Pancreas (tissue), 10 donors: Measurements from ENCODE around the gene ACIN1. TPM values are rescaled to one million over a fixed set of nuclear protein-coding genes. Genes with fewer than 3 reads are reported as not detected.

ENCODE experiments used
- ATAC-seq, 4 donors: fragments of 200-7000 bp; cut with Tn5 transposase; one replicate each; pipeline versions ENCODE4 v1.8.0 to v1.9.1; 2020; ENCODE audit warnings: mild to moderate bottlenecking in 4 of 4, moderate library complexity in 4 of 4
- DNase-seq, 6 donors: peaks; one replicate each; pipeline ENCODE4 v3.0.0-alpha.2; 2020
- FAIRE-seq: peaks from 2 replicates; lab custom pipeline; 2012; peaks lifted over from hg19 to GRCh38; lab: Jason Lieb, UNC
- H3K27ac ChIP-seq, 4 donors: fragments of 200-600 bp; sonication (generic); 1 replicate in 3 of 4; 2 replicates in 1 of 4; pipeline versions ENCODE4 v1.5.0 to v1.8.0; 2020
- H3K27me3 ChIP-seq, 4 donors: fragments of 200-600 bp; one replicate each; pipeline ENCODE4 v1.8.0; 2021
- H3K36me3 ChIP-seq, 3 donors: fragments of 200-600 bp; sonication (generic) in 1 of 3; one replicate each; pipeline versions ENCODE4 v1.5.0 to v1.8.0; 2020 to 2021
- H3K4me1 ChIP-seq, 3 donors: fragments of 200-600 bp; one replicate each; pipeline ENCODE4 v1.8.0; 2021
- H3K4me3 ChIP-seq, 4 donors: fragments of 200-600 bp; sonication (generic) in 2 of 4; one replicate each; pipeline versions ENCODE4 v1.5.0 to v1.8.0; 2020 to 2021
- H3K9me3 ChIP-seq, 4 donors: fragments of 200-600 bp; one replicate each; pipeline ENCODE4 v1.8.0; 2021
- CTCF ChIP-seq, 4 donors: fragments of 200-600 bp; sonication (generic) in 3 of 4; IDR thresholded peaks; one replicate each; pipeline versions ENCODE4 v1.5.0 to v1.8.0; 2021; ENCODE audit warnings: antibody characterized with exemption in 4 of 4
- WGBS, 2 donors: extraction: QIAGEN DNeasy Blood & Tissue Kit; methylation state at CpG; one replicate each; pipeline ENCODE4 v1.1.7; 2013; 5-methylcytosine and 5-hydroxymethylcytosine counted together
- intact Hi-C, 3 donors: fragments of 100-400 bp; cut with DNase I; formaldehyde crosslinking; loops; one replicate each; pipeline versions ENCODE4 v1.11.1 to v1.14.2; 2022
- polyA plus RNA-seq, 2 donors: library from polyadenylated mRNA; stranded (reverse); fragments of 200-250 nt; gene quantifications; one replicate each; pipeline ENCODE4 v1.2.3, GENCODE V29; 2013
- total RNA-seq, 6 donors: library from RNA; stranded (reverse); fragmentation: NEBNext Ultra II Directional in 4 of 6; extraction: Animal tissue kit (Norgen Biotek cat#: 25700) in 4 of 6; gene quantifications; one replicate each; pipeline versions ENCODE4 v1.2.1 to v1.2.4, GENCODE V29; 2021 to 2023
- donor health status: healthy with polysubstance abuse.
- donor health status: DM: no; HTN: no; CAD: no; lungs with moderate emphysema.
- donor health status: DM: no; HTN: no; CAD: no.
- donor health status: control.
- donor health status: control.
- donor health status: Bipolar disorder and iron deficiency.
- donor health status: DM: yes; HTN: yes; CAD: no.
- donor health status: DM: no; HTN: no; CAD: no.
- donor health status: DM: no; HTN: no; CAD: no.
- donor health status: DM: yes; HTN: yes; CAD: no.

The ACIN1 gene
- total and polyA plus RNA-seq, 8 donors = 43.1 to 152 (median 62.4) TPM

- DNase-seq (no peak), FAIRE-seq (no peak), ATAC-seq (peak in 1 of 4 donors; percentile 26)
- peaks cover 0 to 68% (median 28%) of the 10 kb centered on the region in 3 donors for H3K36me3 ChIP-seq
- no peaks in the 10 kb centered on the region for H3K9me3 ChIP-seq
- TF ChIP-seq CTCF (IDR thresholded peaks at IDR 0.05) = no peak
- H3K4me1 ChIP-seq = peaks cover 0 to 5% (median 0%) of the 10 kb centered on the region in 3 donors
- intact Hi-C loops = no loop called here
- 94 to 96% methylated on average over 1 of the region's 1 CpG for WGBS, 2 donors
- H3K4me3 ChIP-seq = no peak overlapping the region
- no peaks in the 10 kb centered on the region for H3K27me3 ChIP-seq
- no peak overlapping the region for H3K27ac ChIP-seq
These were observed 8.4 kb downstream of the ACIN1 start for GRCh38 chr14:23086565-23086964.

GRCh38 chr14:23085458-23085857 lies 9.5 kb downstream of the ACIN1 start:
- no peaks in the 10 kb centered on the region for H3K9me3 ChIP-seq
- H3K4me1 ChIP-seq = peaks cover 0 to 5% (median 0%) of the 10 kb centered on the region in 3 donors
- TF ChIP-seq CTCF (IDR thresholded peaks at IDR 0.05) = no peak
- 62 to 69% methylated on average over 3 of the region's 3 CpGs for WGBS, 2 donors
- H3K27ac ChIP-seq = no peak overlapping the region
- intact Hi-C loops = no loop called here
- DNase-seq (no peak), ATAC-seq (peak in 1 of 4 donors; percentile 24), FAIRE-seq (no peak)
- peaks cover 3 to 72% (median 36%) of the 10 kb centered on the region in 3 donors for H3K36me3 ChIP-seq
- no peak overlapping the region for H3K4me3 ChIP-seq
- no peaks in the 10 kb centered on the region for H3K27me3 ChIP-seq

GRCh38 chr14:23080474-23080873 lies 14.5 kb downstream of the ACIN1 start:
- Histone ChIP-seq H3K27ac (no peak overlapping the region), H3K9me3 (no peaks in the 10 kb centered on the region), H3K36me3 (peaks cover 5 to 79% (median 52%) of the 10 kb centered on the region in 3 donors), H3K27me3 (no peaks in the 10 kb centered on the region), H3K4me3 (no peak overlapping the region), H3K4me1 (no peaks in the 10 kb centered on the region)
- 68 to 75% methylated on average over 1 of the region's 1 CpG for WGBS, 2 donors
- ATAC-seq = no peak
- FAIRE-seq = no peak
- intact Hi-C loops = no loop called here
- no peak for DNase-seq
- no peak for TF ChIP-seq CTCF (IDR thresholded peaks at IDR 0.05)

- Histone ChIP-seq H3K27me3 (no peaks in the 10 kb centered on the region), H3K27ac (no peak overlapping the region), H3K4me1 (no peaks in the 10 kb centered on the region), H3K4me3 (no peak overlapping the region), H3K36me3 (peaks cover 5 to 72% (median 49%) of the 10 kb centered on the region in 3 donors), H3K9me3 (no peaks in the 10 kb centered on the region)
- intact Hi-C loops = no loop called here
- TF ChIP-seq CTCF (IDR thresholded peaks at IDR 0.05) = no peak
- WGBS, 2 donors = 90 to 93% methylated on average over 2 of the region's 2 CpGs
- FAIRE-seq (no peak), ATAC-seq (no peak), DNase-seq (no peak)
These were observed 15.2 kb downstream of the ACIN1 start for GRCh38 chr14:23079716-23080115.

- Histone ChIP-seq H3K4me3 (no peak overlapping the region), H3K27ac (peak overlapping the region in 1 of 4 donors; percentile 4), H3K36me3 (peaks cover 5 to 76% (median 49%) of the 10 kb centered on the region in 3 donors), H3K9me3 (no peaks in the 10 kb centered on the region), H3K27me3 (no peaks in the 10 kb centered on the region), H3K4me1 (no peaks in the 10 kb centered on the region)
- intact Hi-C loops = no loop called here
- no peak for FAIRE-seq
- WGBS, 2 donors = 64 to 68% methylated on average over 2 of the region's 2 CpGs
- ATAC-seq = peak in 3 of 4 donors; percentile 70 to 87 (median 87)
- no peak for TF ChIP-seq CTCF (IDR thresholded peaks at IDR 0.05)
- peak in 1 of 6 donors; percentile 58 for DNase-seq
These were observed 16.2 kb downstream of the ACIN1 start for GRCh38 chr14:23078692-23079116.
